NCI-H2107 (cell line): ENCODE data around the gene USP17L27.
"Not testable (repeated sequence)": the region's sequence is repeated elsewhere in the genome, so short reads cannot be mapped to it uniquely, and the experiment has no call there.

Source experiments
- DNase-seq: peaks from one replicate; lab custom pipeline; 2025; lab: John Stamatoyannopoulos, UW

Gene USP17L27, protein sequence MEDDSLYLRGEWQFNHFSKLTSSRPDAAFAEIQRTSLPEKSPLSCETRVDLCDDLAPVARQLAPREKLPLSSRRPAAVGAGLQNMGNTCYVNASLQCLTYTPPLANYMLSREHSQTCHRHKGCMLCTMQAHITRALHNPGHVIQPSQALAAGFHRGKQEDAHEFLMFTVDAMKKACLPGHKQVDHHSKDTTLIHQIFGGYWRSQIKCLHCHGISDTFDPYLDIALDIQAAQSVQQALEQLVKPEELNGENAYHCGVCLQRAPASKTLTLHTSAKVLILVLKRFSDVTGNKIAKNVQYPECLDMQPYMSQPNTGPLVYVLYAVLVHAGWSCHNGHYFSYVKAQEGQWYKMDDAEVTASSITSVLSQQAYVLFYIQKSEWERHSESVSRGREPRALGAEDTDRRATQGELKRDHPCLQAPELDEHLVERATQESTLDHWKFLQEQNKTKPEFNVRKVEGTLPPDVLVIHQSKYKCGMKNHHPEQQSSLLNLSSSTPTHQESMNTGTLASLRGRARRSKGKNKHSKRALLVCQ

GRCh38 chr4:9343848-9344247 is at the start of gene USP17L27:
TSS of gene USP17L27 (plus strand) at chr4:9344148. CDS start at chr4:9344148, 0 bp downstream.
- not testable (repeated sequence) for DNase-seq

DNA sequence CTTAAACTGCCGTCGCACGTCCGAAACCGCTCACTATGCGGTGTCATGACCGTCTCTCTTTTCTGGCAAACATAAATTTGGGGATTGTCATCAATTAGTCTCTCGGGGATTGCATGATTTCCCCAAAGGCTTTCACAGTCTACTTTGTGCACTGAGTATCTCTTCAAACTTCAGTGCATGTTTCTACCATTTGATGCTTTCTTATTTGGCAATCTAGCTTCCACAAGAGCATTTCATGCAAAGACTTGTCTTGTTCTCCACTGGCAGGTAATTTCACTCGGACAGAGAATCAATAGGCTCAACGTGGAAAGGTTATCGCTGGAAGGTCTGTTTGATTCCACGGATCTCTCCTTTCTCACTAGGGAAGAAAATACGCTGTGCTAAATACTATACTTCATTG is 19.8 kb upstream of the USP17L27 start:
- DNase-seq: not testable (repeated sequence)

GRCh38 chr4:9324865-9325264 is 19.1 kb upstream of the USP17L27 start, which contains the start of gene USP17L24:
TSS of gene USP17L24 (plus strand) at chr4:9325165. CDS start at chr4:9325165, 0 bp downstream.
- DNase-seq: not testable (repeated sequence)

GRCh38 chr4:9329611-9330010 is 14.3 kb upstream of the USP17L27 start, which contains the start of gene USP17L25:
TSS of gene USP17L25 (plus strand) at chr4:9329911. CDS start at chr4:9329911, 0 bp downstream.
- not testable (repeated sequence) for DNase-seq

DNA sequence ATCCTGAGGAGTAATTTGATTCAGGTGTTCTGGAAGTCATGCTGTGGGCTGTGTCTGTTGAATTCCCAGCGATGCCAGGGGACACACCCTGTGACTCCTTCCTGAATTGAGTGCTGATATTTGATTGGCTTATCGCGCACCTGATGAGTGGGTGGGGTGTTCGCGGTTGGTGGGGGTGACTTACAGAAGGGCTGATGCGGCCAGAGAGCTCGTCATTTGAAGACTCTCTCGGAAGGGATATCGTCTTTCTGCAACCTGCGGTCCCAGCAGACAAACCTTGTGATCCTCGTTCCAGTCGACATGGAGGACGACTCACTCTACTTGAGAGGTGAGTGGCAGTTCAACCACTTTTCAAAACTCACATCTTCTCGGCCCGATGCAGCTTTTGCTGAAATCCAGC is 9.6 kb upstream of the USP17L27 start, which contains the start of gene USP17L26:
Gene USP17L26 (plus strand): TSS at position 301 of the 400 bp plus-strand sequence. CDS start 0 bp downstream, at position 301.
- DNase-seq: not testable (repeated sequence)

DNA sequence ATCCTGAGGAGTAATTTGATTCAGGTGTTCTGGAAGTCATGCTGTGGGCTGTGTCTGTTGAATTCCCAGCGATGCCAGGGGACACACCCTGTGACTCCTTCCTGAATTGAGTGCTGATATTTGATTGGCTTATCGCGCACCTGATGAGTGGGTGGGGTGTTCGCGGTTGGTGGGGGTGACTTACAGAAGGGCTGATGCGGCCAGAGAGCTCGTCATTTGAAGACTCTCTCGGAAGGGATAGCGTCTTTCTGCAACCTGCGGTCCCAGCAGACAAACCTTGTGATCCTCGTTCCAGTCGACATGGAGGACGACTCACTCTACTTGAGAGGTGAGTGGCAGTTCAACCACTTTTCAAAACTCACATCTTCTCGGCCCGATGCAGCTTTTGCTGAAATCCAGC is 4.8 kb upstream of the USP17L27 start, which contains the start of gene USP17L5:
Gene USP17L5 (plus strand): TSS at position 301 of the 400 bp plus-strand sequence. CDS start 0 bp downstream, at position 301.
- DNase-seq: not testable (repeated sequence)

GRCh38 chr4:9348593-9348992 is 4.6 kb downstream of the USP17L27 start, which contains the start of gene USP17L28:
TSS of gene USP17L28 (plus strand) at chr4:9348893. CDS start at chr4:9348893, 0 bp downstream.
- not testable (repeated sequence) for DNase-seq

- DNase-seq: not testable (repeated sequence)
Measured at GRCh38 chr4:9350866-9351265, 6.9 kb downstream of the USP17L27 start.

- not testable (repeated sequence) for DNase-seq
Measured at GRCh38 chr4:9353338-9353737, 9.4 kb downstream of the USP17L27 start, which contains the start of gene USP17L29. TSS of gene USP17L29 (plus strand) at chr4:9353638. CDS start at chr4:9353638, 0 bp downstream.

DNA sequence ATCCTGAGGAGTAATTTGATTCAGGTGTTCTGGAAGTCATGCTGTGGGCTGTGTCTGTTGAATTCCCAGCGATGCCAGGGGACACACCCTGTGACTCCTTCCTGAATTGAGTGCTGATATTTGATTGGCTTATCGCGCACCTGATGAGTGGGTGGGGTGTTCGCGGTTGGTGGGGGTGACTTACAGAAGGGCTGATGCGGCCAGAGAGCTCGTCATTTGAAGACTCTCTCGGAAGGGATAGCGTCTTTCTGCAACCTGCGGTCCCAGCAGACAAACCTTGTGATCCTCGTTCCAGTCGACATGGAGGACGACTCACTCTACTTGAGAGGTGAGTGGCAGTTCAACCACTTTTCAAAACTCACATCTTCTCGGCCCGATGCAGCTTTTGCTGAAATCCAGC is 18.9 kb downstream of the USP17L27 start, which contains the start of gene USP17L30:
Gene USP17L30 (plus strand): TSS at position 301 of the 400 bp plus-strand sequence. CDS start 0 bp downstream, at position 301.
- not testable (repeated sequence) for DNase-seq

DNA sequence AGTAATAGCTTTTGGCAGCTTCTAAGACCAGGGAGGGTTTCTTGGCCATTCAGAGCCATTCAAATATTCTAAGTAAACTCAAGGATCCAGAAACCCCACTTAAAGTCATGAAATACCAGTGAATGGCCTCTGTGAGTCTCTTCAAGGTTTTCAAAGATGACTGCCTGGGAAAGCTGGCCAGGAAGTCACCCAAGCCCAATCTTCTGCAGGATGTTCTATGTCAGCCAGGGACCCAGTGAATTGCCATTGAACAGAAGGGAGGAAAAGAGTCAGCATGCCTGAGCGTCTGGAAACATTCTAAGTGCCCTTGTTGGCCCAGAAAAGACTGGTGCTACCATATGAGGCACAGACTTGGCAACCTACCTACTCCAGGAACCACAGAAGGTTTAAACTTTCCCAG is 35.9 kb downstream of the USP17L27 start:
- not testable (repeated sequence) for DNase-seq

GRCh38 chr4:9381012-9381534 is 37.1 kb downstream of the USP17L27 start:
- DNase-seq: not testable (repeated sequence)

- DNase-seq: no peak
Measured at GRCh38 chr4:9384126-9384525, 40.2 kb downstream of the USP17L27 start.

- DNase-seq: not testable (repeated sequence)
Measured at GRCh38 chr4:9389001-9389400, 45.1 kb downstream of the USP17L27 start.
